GM13977 (cell line): ENCODE data around the gene RORC.

ENCODE experiments used
- DNase-seq: peaks from one replicate; pipeline ENCODE4 v3.0.0; 2012; ENCODE audit warnings: low spot score
- in situ Hi-C: fragments of 300-500 bp; cut with MboI; formaldehyde crosslinking; loops from one replicate; pipeline ENCODE4 v1.12.0; 2022; ENCODE audit warnings: low sequenced_read_pairs, low pct_unique_long_range_greater_than_20kb, mixed read lengths, inconsistent platforms; ENCODE audit not compliant: unreplicated experiment
- TF ChIP-seq, protein P1 (sequence below): IDR thresholded peaks from 2 replicates; pipeline ENCODE4 v1.5.1; 2012; ENCODE audit warnings: mild to moderate bottlenecking, control low read depth; ENCODE audit not compliant: insufficient read depth; ENCODE audit errors: extremely low read depth, missing control alignments

The RORC gene

GRCh38 chr1:151809290-151809984, 22.2 kb downstream of the RORC start:
- in situ Hi-C loops, result no loop called here
- DNase-seq, result no peak
- TF ChIP-seq, protein P1, sequence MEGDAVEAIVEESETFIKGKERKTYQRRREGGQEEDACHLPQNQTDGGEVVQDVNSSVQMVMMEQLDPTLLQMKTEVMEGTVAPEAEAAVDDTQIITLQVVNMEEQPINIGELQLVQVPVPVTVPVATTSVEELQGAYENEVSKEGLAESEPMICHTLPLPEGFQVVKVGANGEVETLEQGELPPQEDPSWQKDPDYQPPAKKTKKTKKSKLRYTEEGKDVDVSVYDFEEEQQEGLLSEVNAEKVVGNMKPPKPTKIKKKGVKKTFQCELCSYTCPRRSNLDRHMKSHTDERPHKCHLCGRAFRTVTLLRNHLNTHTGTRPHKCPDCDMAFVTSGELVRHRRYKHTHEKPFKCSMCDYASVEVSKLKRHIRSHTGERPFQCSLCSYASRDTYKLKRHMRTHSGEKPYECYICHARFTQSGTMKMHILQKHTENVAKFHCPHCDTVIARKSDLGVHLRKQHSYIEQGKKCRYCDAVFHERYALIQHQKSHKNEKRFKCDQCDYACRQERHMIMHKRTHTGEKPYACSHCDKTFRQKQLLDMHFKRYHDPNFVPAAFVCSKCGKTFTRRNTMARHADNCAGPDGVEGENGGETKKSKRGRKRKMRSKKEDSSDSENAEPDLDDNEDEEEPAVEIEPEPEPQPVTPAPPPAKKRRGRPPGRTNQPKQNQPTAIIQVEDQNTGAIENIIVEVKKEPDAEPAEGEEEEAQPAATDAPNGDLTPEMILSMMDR, result no peak

GRCh38 chr1:151807766-151808165, 23.8 kb downstream of the RORC start:
- in situ Hi-C loops, result no loop called here
- TF ChIP-seq, protein P1, result no peak
- no peak for DNase-seq

DNA sequence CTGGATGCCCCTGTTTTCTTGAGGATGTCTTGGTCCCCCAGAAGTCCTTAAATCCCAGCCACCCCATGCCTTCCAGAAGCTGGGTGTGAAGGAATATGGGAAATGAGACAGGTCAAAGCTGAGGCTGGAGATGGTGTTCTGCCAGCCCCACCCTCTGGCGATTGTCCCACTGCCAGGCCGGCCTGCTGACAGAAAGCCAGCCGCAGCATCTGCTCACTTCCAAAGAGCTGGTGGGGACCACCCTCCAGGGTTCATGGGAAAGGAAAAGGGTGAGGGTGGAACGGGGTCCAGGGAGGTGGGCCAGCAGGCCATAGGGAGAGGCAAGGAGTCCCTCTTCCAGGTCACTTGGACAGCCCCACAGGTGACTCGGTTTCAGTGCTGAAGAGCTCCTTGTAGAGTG, 24.5 kb downstream of the RORC start:
- TF ChIP-seq, protein P1, result no peak
- no peak for DNase-seq
- in situ Hi-C loops, result no loop called here

DNA sequence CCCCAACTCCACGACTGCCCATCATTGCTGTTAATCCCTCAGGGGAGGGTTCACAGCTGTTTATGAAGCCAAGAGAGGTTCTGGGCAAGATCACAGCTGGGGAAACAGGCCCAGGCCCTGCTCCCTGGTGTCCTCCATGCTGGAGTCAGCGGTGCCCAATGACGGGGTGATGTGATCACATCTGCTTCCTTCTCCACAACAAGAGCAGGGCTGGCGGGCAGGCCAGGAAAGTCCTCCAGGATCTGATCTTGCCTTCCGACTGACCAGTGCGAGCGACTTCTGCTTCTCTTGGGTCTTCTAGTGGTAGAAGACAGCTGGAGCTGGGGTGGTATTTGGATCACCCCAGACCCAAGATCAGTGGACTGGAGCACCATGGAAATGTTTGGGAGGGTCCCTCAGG, 25.4 kb downstream of the RORC start:
- no peak for DNase-seq
- in situ Hi-C loops, result no loop called here
- TF ChIP-seq, protein P1, result no peak

- DNase-seq, result no peak
- TF ChIP-seq, protein P1, result no peak
- in situ Hi-C loops, result no loop called here
These were observed 26.4 kb downstream of the RORC start, which contains the start of gene LINGO4 for GRCh38 chr1:151805066-151805820. LINGO4 (minus strand) TSS chr1:151805419; CDS start chr1:151802704, 2,715 bp downstream.

DNA sequence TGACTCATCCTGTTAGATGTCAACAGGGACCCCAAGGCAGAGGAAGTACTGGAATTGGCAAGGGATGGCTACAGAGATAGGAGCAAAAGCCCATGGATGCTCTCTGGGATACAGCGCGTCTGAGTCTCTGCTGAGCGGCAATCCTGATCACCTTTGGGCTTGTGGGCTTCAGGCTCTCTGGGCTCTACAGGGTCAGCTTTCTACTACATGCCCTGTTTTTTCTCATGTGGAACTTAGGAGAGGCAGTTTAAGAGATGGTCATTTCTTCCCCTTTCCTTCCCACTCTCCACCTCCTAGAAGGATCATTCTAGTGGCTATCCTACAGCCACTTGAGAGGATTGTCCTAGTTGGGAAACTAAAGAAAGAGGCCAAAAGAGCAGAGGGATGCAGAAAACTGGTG, 27.7 kb downstream of the RORC start:
- in situ Hi-C loops, result no loop called here
- TF ChIP-seq, protein P1, result no peak
- no peak for DNase-seq
